Progenitor cell of endocrine pancreas (in vitro differentiated cells): ENCODE data around the gene NTN1. TPM values are rescaled to one million over a fixed set of nuclear protein-coding genes. Genes with fewer than 3 reads are reported as not detected.

Experiments used
- DNase-seq: peaks from one replicate; pipeline ENCODE4 v3.0.0; 2021; ENCODE audit warnings: low spot score; ENCODE audit not compliant: unreplicated experiment
- H3K27ac Mint-ChIP-seq: 2 replicates; pipeline ENCODE4 v1.8.0; 2021; ENCODE audit warnings: mild to moderate bottlenecking, moderate library complexity, mixed read lengths
- H3K27me3 Mint-ChIP-seq: 2 replicates; pipeline ENCODE4 v1.8.0; 2021; ENCODE audit warnings: mixed read lengths
- H3K36me3 Mint-ChIP-seq: 2 replicates; pipeline ENCODE4 v1.8.0; 2022; ENCODE audit warnings: mixed read lengths; ENCODE audit not compliant: insufficient read depth
- H3K4me1 Mint-ChIP-seq: 2 replicates; pipeline ENCODE4 v1.8.0; 2021; ENCODE audit warnings: low read depth, mixed read lengths
- H3K4me3 Mint-ChIP-seq: 2 replicates; pipeline ENCODE4 v1.8.0; 2021; ENCODE audit warnings: low read depth, mild to moderate bottlenecking, moderate library complexity, mixed read lengths
- H3K9me3 Mint-ChIP-seq: 2 replicates; pipeline ENCODE4 v1.8.0; 2021; ENCODE audit warnings: low read depth, mixed read lengths
- CTCF ChIP-seq: fragments of 200-600 bp; sonication (generic); IDR thresholded peaks from one replicate; pipeline ENCODE4 v1.5.0; 2021; ENCODE audit warnings: antibody characterized with exemption, mild to moderate bottlenecking; ENCODE audit not compliant: unreplicated experiment
- total RNA-seq: library from RNA; stranded (reverse); gene quantifications from 2 replicates; pipeline ENCODE4 v1.2.1, GENCODE V29; 2021

Gene NTN1
- total RNA-seq, 1 donor from 2014 or later, result 4.4 TPM

DNA sequence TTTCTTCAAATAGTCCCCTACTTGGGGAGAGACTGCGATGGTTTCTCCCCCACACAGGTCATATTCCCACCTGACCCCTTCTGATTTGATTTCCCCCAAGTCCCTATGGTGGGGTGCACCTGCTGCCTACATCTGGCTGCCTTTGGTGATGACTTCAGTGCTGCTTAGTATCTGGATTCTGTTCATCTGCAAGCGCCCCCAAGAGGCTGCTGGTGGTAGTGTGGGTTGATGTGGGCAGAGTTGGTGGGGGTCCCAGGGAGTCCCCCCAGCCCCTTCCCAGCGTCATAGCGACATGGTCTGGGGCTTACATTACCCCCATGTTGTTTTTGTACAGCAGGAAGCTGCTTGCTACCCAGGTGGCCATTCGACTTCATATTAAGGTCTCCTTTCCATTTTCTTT, 99.2 kb downstream of the NTN1 start:
- Mint-ChIP-seq H3K4me3 (no peak overlapping the region), H3K9me3 (no peaks in the 10 kb centered on the region), H3K27me3 (peaks cover 58% of the 10 kb centered on the region), H3K4me1 (peaks cover 14% of the 10 kb centered on the region), H3K36me3 (no peaks in the 10 kb centered on the region), H3K27ac (no peak overlapping the region)
- no peak for DNase-seq
- TF ChIP-seq CTCF, result peak; percentile 37

- Mint-ChIP-seq H3K27me3 (peaks cover 65% of the 10 kb centered on the region), H3K4me1 (peaks cover 9% of the 10 kb centered on the region), H3K9me3 (no peaks in the 10 kb centered on the region), H3K4me3 (no peak overlapping the region), H3K27ac (no peak overlapping the region), H3K36me3 (no peaks in the 10 kb centered on the region)
- no peak for DNase-seq
- TF ChIP-seq CTCF, result no peak
Measured at GRCh38 chr17:9121186-9121820, 100.0 kb downstream of the NTN1 start.

DNA sequence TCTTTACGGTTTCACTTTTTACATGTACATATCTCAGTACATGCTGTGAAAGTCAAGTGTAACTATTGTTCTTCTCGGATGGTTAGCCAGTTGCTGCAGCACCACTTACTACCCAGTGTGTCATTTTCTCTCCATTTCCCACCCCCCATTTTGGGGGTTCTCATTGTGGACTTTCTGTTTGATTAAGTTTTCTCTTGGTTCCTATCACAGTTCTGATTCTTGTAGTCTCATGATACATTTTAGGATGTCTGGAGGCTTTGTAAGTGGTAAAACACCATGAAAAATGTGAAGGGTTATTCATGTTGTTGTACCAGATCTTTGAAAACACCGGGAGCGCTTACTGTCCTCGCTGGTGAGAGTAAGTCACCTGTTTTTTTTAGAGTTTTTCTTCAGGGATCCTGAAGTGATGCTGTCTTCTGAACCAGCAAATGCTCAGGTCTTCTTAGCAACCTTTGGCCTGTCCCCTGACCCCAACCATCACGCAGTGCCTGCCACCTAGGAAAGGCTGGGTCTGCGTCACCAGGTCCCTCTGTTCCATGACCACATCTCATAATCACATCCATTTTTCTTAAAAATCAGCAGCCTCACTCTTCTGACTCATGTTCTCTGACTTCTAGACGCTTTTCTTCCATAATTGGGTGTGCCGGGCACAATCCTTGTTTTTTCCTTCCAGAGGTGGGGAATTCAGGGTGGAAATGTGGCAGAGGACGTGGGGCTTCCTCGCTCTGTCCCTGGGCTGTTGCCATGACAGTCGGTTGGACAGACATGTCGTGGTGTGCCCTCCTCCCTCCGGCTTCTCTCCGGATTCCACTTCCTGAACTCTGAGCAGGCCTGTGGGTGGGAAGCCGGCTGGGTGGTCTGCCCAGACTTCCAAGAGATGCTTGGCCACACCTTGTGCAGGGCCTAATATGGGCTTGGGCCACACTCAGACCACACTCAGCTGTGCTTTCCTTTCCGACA, 102.6 kb downstream of the NTN1 start:
- Mint-ChIP-seq H3K27me3 (peaks cover 70% of the 10 kb centered on the region), H3K27ac (no peak overlapping the region), H3K9me3 (no peaks in the 10 kb centered on the region), H3K4me3 (no peak overlapping the region), H3K4me1 (peaks cover 2% of the 10 kb centered on the region), H3K36me3 (no peaks in the 10 kb centered on the region)
- TF ChIP-seq CTCF, result no peak
- DNase-seq, result no peak

DNA sequence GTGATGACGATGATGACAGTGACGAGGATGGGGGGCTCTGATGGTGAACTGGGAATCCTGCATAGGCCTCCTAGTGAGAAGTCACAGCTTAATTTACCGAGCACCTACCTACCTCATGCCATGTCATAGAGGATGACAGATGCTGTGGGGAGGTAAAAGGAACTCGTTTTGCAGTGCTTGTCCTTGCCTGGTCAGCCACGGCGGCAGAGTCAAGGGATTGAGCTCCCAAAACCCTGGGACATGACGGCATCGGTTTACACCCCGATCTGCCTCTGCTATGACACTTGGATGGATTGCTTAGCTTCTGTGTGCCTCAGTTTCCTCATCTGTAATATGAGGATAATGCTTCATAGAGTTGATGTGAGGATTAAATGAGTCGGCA, 103.2 kb downstream of the NTN1 start:
- H3K4me3 Mint-ChIP-seq, result no peak overlapping the region

More for the DNA sequence above, 103.2 kb downstream of the NTN1 start:
- Mint-ChIP-seq H3K27ac (no peak overlapping the region), H3K27me3 (peaks cover 77% of the 10 kb centered on the region), H3K4me1 (peaks cover 2% of the 10 kb centered on the region), H3K36me3 (no peaks in the 10 kb centered on the region), H3K9me3 (no peaks in the 10 kb centered on the region)
- DNase-seq, result no peak
- TF ChIP-seq CTCF, result no peak
